ENCODE measurements around the gene WNT3.

WNT3 gene

DNA sequence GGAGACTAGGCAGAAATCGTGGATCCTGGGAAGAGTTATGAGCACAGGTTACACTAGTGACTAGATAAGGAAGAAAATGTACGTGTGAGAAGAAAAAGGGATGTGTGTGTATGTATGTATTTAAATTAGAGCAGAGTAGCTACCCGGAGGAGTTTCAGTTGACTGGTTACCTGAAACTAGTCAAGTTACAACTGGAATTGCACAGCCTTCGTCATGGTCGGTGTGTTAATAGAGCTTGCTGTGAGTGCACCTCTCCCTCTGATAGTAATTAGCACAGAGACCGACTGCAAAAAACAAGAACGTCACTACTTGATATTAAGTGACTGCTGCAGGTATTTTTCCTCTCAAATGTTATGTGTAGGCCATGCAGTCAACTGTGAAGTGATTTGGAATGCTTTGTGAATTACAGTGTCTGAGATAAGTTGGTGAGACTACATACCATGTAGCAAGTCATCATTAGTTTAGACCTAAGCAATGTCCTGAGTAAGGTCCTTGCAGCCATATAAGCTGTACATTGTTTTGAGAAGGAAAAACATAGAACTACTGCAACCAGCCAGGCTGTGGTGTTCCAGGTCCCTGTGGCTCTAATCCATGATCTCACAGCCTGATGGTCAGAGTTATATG, 95.7 kb downstream of the WNT3 start:
- peak; percentile 51 for DNase-seq

DNA sequence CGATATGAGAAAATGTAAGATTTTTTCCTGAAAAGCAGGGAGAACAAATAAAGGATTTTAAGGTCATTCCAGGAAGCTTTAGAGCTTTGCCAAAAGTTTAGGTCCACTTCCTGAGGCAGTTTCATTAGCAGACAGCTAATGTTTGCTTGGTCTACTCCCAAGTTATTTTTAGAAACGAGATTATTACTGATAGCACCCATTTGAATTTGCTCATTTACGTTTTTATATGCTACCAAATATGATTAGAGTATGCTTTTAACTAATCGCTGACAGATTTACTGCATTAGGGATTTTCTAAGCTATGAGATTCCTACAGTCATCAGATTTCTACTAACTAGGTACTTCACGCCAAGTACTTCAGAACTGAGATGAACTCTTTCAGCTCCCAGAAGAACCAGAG, 98.1 kb downstream of the WNT3 start:
- no peak for DNase-seq

- DNase-seq: no peak
Observed at GRCh38 chr17:46719891-46720290, 98.6 kb downstream of the WNT3 start.

- DNase-seq: no peak
Observed at GRCh38 chr17:46717999-46718398, 100.5 kb downstream of the WNT3 start.
